Iris pigment epithelial cell (primary cell): Measurements from ENCODE around the gene ZNF628.

Source experiments
- DNase-seq: peaks from one replicate; pipeline ENCODE4 v3.0.0-alpha.2; 2011; ENCODE audit warnings: low read depth

The ZNF628 gene

DNA sequence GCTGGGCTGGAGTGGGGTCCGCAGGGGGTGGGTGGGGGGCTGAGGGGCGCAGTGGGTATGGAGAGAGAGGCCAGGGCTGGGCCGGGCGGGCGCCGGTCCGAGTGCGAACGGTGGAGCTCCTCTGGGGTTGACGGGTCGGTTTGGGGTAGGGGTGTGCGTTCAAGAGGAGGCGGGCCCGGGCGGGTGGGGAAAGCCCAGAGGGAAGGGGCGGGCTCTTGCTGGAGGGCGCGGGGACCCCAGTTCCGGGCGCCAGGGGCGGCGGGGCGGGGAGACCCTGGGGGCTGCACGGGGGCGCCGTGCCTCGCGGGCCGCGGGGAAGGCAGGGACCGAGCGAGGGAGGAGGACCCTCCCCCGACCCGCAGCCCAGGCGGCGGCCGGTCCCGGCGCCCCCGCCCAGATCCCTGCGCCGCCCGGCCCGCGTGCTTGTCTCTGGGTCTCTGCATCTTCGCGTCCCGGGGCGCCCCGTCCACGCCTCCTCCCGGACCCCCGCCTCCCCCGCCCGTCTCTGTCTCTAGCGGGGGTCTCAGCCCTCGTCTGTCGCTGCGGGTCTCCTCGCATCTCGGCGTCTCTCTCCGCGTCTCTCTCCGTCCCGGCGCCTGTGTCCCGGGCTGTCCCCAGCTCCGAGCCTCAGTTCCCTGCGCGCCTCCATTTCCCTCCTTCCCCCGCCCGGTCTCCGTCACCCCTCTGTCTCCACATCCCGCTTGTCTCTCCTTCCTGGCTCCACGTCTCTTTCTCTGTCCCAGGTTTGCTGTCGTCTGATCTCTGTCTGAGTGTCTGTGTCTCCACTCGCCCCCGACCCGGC, 25.1 kb upstream of the ZNF628 start:
- DNase-seq, result no peak

DNA sequence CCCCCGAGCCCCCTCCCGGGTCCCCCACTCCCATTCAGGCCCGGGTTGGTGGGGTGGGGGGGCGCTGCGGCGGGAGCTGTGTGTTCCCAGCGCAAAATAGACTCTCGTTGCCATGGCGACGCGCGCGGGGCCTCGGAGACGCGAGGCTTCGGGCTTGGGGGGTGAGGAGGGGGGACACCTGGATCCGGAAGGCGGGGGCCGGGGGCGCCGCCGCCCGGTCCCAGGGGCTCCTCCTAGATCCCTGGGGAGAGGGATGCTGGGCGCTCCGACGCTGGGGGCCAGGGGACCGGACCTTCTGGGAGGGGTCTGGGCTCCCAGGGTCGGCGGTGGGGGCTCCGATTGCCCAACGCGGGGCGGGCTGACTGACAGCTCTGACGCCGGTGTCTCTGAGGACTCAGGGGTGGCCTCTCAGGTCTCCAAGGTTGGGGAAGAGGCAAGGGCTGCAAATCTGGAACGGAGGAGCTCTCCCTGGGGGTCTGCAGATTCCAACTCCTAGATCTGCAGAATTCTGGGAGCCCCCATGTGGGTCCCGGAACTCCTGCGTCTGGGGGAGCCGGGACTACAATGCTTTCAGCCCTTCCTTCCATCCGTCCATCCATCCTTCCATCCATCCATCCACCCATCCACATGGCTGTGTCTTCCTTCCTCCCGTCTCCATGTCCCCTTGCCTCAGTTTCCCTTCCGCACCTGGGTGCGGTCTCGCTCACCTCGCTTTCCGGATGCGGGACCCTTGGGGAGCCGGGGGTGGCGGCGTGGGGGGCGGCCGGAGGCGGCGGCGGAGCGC, 24.3 kb upstream of the ZNF628 start:
- no peak for DNase-seq

- peak; percentile 81 for DNase-seq
Observed at GRCh38 chr19:55452749-55453346, 23.6 kb upstream of the ZNF628 start.

DNA sequence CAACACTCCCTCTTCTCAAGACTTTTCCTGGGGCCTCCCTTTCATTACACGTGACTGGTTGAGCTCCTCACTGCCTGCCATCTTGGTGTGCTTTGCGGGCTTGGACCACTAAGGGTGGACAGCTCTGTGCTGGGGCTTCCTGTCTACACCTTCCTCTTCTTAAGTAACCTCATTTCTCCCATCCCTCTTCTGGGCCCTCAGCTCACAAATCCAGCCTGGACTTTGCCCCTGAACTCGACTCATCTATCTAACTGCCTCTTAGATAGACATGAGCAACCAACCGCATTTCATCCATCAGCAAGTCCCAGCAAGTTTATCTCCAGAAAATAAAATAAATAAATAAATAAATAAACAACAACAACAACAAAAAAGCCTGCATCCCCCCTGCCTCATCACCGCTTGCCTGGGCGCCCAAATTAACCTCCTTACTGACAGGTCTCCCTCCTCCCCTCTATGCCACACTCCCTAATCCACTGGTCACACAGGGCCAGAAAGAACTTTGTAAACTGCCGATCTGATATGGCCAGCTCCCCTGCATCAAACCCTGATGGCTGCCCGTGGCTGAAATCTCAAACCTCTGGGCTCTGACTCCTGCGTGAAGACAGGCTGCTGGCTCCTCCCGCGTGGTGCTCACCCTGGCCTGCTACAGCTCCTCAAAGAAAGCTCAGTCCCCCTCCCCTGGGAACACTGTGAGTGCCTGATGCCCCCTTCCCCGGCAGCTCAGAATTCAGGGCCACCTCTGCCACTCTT, 22.7 kb upstream of the ZNF628 start:
- no peak for DNase-seq

DNA sequence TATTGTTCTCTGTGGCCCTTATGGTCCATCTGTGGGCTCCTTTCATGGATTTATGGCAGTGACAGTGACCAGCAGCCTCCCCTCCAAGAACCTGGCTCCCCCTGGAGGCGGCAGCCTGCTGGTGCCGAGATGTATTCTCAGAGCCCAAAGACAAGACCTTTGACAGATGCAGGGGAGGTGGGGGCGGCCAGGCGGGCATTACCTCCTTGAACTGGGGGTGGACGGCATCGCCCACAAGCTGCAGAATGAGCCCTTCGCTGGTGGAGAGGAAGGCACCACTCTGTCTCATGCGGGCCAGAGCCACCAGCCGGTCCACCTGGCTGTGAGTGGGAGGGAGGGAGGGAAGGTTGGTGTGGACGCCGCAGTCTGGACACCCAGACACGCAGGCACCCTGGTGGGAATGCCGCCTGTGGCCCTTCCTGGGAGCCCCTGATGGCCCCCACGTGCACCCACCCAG, 21.6 kb upstream of the ZNF628 start:
- DNase-seq, result peak; percentile 45

- DNase-seq, result no peak
Observed at GRCh38 chr19:55455576-55456235, 20.7 kb upstream of the ZNF628 start.

- no peak for DNase-seq
Observed at GRCh38 chr19:55456347-55456746, 20.1 kb upstream of the ZNF628 start.

GRCh38 chr19:55457683-55458457, 18.5 kb upstream of the ZNF628 start:
- DNase-seq, result no peak

DNA sequence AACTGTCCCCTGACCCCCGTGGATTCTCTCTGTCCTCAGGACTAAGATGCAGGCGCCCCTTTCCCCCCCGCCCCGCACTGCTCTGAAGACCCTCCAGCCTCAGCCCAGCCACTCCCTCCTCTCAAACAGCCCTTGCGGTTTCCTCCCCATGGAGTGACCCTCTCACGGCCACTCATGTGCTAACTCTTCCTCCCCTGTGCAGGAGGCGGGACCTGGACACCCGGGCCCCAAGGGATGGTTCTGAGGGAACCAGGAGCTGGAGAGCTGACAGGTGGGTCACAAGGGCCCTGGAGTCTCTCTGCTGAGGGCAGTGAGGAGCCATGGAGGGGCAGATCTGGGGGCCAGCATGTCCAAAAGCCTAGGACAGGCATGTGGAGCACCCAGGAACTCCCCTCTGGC, 16.9 kb upstream of the ZNF628 start:
- no peak for DNase-seq

DNA sequence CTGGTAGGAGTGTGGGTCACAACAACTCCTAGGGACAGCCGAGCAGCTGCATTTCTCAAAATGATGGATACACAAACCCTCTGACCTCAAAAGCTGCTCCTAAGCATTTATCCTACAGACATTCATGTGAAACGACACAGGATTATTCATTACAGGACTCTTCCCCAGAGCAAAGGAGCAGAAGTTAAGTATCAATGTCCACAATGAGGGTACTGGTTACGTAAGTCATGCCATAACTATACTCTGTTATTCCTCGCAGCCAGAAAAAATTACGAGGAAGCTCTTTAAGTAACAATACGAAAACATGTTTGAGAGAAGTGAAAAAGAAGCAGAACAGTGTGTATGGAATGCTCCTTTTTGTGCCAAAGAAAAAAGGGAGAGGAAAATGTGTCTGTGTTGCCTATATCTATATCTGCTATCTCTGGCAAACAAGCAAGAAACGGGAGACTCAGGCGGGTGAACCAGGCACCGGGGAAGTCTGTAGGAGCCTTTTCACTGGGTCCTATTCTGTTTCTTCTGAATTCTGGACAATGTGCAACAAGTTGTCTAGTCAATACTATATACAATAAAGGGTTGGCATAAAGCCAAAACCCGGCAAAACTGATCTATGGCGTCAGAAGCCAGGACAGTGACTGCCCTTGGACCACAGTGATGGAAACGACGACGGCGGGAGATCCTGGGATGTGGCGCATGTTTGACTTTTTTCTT, 16.3 kb upstream of the ZNF628 start:
- DNase-seq, result peak; percentile 41

DNA sequence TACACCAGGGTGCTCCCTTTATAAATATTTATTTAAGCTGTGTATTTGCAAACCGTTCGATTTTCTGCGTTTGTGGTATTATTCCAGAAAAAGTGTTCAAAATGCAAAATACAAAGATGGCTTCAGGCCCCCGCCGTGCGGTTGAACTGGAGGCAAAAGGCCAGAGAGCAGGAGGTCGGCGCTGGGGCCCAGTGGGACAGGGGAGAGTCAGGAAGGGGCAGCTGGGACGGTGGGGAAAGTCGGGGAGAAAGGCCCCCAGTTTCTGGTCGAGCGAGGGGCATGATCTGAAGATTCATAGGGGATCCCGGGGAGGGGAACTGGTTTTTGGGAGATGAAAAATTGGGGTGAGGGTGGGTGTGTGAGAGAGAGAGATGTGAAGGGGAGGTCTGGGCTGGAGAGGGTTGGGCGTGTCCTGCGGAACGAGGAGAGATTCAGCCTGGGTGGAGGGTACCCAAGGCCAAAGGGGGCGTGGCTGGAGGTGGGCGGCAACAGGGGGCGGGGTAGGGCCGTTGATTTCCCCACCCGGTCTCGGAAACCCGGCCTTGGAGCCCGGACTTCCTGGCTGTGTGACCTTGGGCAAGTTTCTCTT, 15.7 kb upstream of the ZNF628 start:
- DNase-seq, result peak; percentile 83

DNA sequence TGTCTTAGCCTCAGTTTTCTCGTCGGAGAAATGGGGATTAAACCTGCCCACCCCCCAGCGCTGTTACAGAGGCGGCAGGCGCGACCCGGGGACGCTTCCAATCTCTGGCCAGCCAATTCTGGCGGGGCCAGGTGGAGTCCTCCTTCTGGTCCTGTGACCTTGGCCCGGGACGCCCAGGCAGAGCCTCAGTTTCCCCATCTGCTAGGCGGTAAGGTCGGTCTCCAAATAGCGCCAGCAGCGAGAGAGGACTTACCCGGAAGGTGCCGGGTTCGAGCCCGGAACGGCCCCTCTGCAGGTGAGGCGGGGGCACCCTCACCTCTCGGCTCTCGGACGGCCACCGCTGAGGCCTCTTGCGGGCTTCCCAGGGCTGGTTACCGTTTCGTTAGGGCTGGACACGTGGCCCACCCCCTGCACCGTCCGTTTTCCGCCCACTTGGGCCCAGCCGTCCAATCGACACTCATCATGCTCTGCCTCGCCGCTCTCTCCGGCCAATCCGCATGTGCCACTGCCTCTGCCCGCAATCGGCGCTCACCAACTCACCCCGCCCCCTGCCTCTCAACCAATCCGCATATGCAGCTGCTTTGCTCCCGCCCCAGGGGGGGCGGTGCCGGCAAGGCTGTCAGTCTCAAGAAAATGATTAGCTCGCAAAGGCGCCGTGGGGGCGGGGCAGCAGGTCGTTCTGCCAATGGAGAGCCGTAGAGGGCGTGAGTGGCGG, 15.0 kb upstream of the ZNF628 start, which contains the start of gene ISOC2:
TSS of gene ISOC2 (minus strand) at position 384 of the 715 bp plus-strand sequence. CDS start 5,156 bp downstream, outside the sequence.
- peak; percentile 100 for DNase-seq

DNA sequence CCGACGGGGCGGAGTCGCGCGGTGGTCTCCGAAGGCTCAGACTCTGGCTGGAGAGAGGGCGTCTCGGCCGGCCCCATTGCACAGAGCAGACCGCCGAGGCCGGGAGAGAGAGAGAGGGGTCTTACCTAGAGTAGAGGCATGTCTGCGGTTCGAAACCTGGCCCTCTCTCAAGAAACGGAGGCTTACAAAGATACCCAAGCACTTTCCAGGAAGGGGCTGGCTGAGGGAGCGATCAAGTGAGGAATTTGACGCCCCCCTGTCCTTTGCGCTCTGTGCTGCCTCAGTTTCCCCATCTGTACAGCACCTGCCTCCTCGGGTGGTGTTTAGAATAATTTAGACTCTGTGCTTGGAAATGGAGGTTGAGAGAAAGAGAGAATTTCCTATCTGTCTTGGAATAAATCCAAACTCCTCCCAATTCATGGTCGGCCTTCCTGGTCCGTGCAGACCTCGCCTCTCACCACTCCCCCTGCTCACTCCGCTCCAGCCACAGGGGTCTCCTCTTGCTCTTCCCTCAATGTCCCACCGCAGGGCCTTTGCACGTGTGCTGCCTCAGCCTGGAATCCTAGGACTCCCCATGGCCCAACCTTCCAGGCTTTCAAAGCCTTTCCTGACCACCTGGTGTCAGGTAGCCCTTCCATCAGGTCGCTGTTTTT, 14.3 kb upstream of the ZNF628 start:
- peak; percentile 39 for DNase-seq

DNA sequence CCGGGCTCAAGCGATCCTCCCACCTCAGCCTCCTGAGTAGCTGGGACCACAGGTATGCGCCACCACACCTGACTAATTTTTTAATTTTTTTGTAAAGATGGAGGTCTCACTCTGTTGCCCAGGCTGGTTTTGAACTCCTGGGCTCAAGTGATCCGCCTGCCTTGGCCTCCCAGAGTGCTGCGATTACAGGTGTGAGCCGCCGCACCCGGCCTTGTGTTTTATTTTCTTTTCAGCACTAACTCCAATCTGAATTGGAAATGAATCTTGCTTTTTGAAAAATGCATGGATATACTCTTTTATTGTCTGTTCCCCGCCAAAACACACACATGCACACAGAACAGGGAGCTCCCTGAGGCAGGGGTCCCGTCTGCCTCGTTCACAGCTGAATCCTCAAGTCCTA, 13.7 kb upstream of the ZNF628 start:
- DNase-seq, result no peak

GRCh38 chr19:55463583-55464031, 12.8 kb upstream of the ZNF628 start:
- DNase-seq, result no peak

GRCh38 chr19:55464039-55464661, 12.3 kb upstream of the ZNF628 start:
- no peak for DNase-seq

DNA sequence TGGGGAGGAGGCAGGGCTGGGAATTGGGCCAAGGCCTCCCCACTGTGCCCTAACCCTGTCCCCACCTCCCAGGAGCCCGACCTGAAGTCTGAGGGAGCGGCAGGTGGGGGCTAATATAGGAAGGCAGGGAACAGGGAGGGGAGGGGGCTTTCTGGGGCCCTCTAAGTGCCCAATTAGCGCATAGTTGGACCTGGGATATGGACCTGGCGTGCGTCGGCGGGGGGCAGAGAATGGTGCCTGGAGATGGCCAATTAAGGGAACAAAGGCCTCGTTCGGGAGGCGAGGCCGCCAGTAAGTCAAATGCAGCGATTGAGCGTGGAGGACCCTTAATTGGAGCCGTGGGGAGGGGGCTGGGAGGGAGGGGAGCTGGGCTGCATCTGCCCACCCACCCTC, 11.8 kb upstream of the ZNF628 start, which contains the start of gene C19orf85:
TSS of gene C19orf85 (minus strand) at position 90 of the 393 bp plus-strand sequence. CDS start 197 bp downstream, outside the sequence.
- no peak for DNase-seq
